K562 (cell line): Measurements from ENCODE around the gene FLT1.

Source experiments
- EGR1 ChIP-seq: fragments of 450-650 bp; conservative IDR thresholded peaks from 2 replicates; pipeline ENCODE4 v1.6.1; 2017; ENCODE audit warnings: mild to moderate bottlenecking
- EZH2 ChIP-seq: IDR thresholded peaks from 2 replicates; pipeline ENCODE4 v1.6.1; 2012; ENCODE audit warnings: low read depth, mild to moderate bottlenecking, inconsistent platforms, low read length, borderline replicate concordance
- RCOR1 ChIP-seq, 2 experiments: IDR thresholded peaks; 2 replicates each; pipeline ENCODE4 v1.6.1; 2012; ENCODE audit warnings: low read depth in 2 of 2, low read length in 2 of 2, borderline replicate concordance in 1 of 2, improper control_type of control experiment in 1 of 2
- SIN3A ChIP-seq, 2 experiments: fragments of 150-350 bp in 1 of 2; IDR thresholded peaks; 2 replicates each; pipeline ENCODE4 v1.6.1; 2011 to 2016; ENCODE audit warnings: borderline replicate concordance in 2 of 2, low read depth in 2 of 2, low read length in 2 of 2, mild to moderate bottlenecking in 2 of 2, moderate library complexity in 2 of 2; ENCODE audit not compliant: control insufficient read depth in 1 of 2
- ZEB2 ChIP-seq: fragments of 450-650 bp; IDR thresholded peaks from 2 replicates; pipeline ENCODE4 v1.6.1; 2016
- ZNF121 ChIP-seq: sonication (generic); formaldehyde crosslinking; conservative IDR thresholded peaks from 2 replicates; pipeline ENCODE4 v1.8.0; 2022; ENCODE audit warnings: missing genetic modification reagents
- TF ChIP-seq, protein P1 (sequence below): fragments of 250-450 bp; sonication (Bioruptor Pico); IDR thresholded peaks from 2 replicates; pipeline ENCODE4 v1.9.0; 2021; ENCODE audit warnings: mild to moderate bottlenecking, inconsistent platforms

DNA sequence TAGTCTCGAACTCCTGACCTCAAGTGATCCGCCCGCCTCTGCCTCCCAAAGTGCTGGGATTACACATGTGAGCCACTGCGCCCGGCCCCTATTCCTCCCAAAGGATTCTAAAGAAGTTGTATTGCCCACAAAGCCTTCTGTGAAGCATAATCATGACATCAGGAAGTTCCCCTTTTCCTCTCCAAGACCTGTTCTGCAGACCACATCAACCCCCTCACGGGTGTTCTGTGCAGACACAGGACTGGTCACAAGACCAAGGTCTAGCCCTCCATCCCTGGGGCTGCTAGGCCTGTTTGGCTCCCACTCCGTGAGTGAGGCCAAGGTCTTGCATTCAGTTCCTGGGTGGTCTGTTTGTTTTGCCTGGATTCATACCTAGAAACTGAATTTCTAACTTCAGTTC, 178.1 kb downstream of the FLT1 start:
- TF ChIP-seq RCOR1 (IDR thresholded peaks at IDR 0.05; ENCODE audit: borderline replicate concordance in 1 of 2, low read depth in 2 of 2, low read length in 2 of 2) (no peak), ZEB2 (no peak), EZH2 (no peak), SIN3A (IDR thresholded peaks at IDR 0.05; ENCODE audit: borderline replicate concordance in 2 of 2, control insufficient read depth in 1 of 2, low read depth in 2 of 2, low read length in 2 of 2) (no peak), EGR1 (no peak), ZNF121 (CRISPR knock-in tag) (no peak)
- TF ChIP-seq, protein P1, sequence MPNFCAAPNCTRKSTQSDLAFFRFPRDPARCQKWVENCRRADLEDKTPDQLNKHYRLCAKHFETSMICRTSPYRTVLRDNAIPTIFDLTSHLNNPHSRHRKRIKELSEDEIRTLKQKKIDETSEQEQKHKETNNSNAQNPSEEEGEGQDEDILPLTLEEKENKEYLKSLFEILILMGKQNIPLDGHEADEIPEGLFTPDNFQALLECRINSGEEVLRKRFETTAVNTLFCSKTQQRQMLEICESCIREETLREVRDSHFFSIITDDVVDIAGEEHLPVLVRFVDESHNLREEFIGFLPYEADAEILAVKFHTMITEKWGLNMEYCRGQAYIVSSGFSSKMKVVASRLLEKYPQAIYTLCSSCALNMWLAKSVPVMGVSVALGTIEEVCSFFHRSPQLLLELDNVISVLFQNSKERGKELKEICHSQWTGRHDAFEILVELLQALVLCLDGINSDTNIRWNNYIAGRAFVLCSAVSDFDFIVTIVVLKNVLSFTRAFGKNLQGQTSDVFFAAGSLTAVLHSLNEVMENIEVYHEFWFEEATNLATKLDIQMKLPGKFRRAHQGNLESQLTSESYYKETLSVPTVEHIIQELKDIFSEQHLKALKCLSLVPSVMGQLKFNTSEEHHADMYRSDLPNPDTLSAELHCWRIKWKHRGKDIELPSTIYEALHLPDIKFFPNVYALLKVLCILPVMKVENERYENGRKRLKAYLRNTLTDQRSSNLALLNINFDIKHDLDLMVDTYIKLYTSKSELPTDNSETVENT (CRISPR knock-in tag): no peak
